Lower leg skin (tissue), 3 donors: ENCODE results near the gene PLPPR3.

Experiments
- POLR2A ChIP-seq, 2 donors: fragments of 450-650 bp; IDR thresholded peaks; one replicate each; pipeline ENCODE4 v1.6.1; 2016 to 2017; ENCODE audit warnings: antibody characterized with exemption in 2 of 2, mild to moderate bottlenecking in 1 of 2, moderate library complexity in 1 of 2
- TF ChIP-seq, protein P1 (sequence below), 3 donors: fragments of 450-650 bp; IDR thresholded peaks; one replicate each; pipeline ENCODE4 v1.5.1; 2016; ENCODE audit warnings: antibody characterized with exemption in 3 of 3, mild to moderate bottlenecking in 3 of 3, moderate library complexity in 2 of 3

DNA sequence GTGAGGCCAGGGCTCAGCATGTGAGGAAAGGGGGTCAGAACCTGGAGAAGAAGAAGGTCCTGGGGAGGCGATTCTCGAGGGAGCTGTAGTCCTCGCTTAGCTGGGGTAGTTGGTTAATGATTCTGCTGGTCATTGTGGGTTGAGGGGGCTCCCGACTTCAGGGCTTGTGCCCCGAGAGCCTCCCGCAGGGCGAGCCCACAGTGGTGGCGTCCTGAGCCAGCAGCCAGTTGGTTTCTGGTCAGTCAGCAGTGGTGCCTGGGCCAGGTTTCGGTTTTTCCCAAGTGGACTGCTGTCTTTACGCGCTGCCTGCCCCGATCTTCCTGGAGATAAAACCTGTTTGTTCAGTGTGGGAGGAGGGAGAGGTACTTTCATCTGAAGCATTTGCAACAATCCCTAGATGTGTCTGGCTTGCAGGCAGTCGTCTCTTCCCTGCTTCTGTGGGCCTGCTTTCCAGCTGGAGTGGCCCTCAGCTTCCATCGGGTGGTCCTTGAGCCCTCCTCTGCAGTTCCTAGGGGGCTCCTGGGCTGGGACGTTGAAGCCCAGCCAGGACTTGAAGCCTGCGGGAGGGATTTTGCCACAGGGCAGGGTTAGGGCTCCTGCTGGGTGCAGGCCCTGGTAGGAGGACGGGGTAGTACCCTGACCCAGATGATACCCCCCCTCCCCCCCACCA is 21.3 kb downstream of the PLPPR3 start:
- TF ChIP-seq, protein P1, sequence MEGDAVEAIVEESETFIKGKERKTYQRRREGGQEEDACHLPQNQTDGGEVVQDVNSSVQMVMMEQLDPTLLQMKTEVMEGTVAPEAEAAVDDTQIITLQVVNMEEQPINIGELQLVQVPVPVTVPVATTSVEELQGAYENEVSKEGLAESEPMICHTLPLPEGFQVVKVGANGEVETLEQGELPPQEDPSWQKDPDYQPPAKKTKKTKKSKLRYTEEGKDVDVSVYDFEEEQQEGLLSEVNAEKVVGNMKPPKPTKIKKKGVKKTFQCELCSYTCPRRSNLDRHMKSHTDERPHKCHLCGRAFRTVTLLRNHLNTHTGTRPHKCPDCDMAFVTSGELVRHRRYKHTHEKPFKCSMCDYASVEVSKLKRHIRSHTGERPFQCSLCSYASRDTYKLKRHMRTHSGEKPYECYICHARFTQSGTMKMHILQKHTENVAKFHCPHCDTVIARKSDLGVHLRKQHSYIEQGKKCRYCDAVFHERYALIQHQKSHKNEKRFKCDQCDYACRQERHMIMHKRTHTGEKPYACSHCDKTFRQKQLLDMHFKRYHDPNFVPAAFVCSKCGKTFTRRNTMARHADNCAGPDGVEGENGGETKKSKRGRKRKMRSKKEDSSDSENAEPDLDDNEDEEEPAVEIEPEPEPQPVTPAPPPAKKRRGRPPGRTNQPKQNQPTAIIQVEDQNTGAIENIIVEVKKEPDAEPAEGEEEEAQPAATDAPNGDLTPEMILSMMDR (IDR thresholded peaks at IDR 0.05): no peak
- no peak for TF ChIP-seq POLR2A (IDR thresholded peaks at IDR 0.05)
